COLO829 (cell line): ENCODE results near the gene ANKRD22.
"Not testable (repeated sequence)": the region's sequence is repeated elsewhere in the genome, so short reads cannot be mapped to it uniquely, and the experiment has no call there.

Experiments
- DNase-seq: peaks from one replicate; pipeline ENCODE4 v3.0.0; 2012; ENCODE audit warnings: low spot score

ANKRD22 gene

DNA sequence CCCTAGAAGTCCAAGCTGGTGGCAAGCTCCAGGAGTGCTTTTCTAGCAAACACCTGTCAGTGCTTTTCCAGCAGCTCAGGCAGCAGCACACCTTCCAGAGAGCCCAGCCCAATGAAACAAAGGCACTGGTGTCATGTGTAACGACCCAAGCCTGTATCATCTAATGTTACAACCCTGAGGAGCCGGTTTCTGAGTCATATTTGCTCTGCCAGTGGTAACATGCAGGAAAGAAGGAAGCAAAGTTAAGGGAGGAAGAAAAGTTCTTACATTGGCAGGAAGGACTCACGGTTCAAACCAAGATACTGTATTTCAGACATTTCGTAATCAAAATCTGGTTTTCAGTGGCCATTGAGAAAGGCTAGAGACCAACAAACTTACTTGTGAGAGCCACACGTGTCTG, at the start of gene ANKRD22:
Gene ANKRD22, minus strand, starts transcription at position 139 of the 400 bp plus-strand sequence. CDS start 237 bp downstream, outside the sequence.
- DNase-seq: no peak

- DNase-seq: no peak
Observed at GRCh38 chr10:88899886-88900285, 48.2 kb upstream of the ANKRD22 start.

GRCh38 chr10:88898727-88899126, 47.1 kb upstream of the ANKRD22 start:
- no peak for DNase-seq

GRCh38 chr10:88896994-88897853, 45.6 kb upstream of the ANKRD22 start:
- DNase-seq: no peak

DNA sequence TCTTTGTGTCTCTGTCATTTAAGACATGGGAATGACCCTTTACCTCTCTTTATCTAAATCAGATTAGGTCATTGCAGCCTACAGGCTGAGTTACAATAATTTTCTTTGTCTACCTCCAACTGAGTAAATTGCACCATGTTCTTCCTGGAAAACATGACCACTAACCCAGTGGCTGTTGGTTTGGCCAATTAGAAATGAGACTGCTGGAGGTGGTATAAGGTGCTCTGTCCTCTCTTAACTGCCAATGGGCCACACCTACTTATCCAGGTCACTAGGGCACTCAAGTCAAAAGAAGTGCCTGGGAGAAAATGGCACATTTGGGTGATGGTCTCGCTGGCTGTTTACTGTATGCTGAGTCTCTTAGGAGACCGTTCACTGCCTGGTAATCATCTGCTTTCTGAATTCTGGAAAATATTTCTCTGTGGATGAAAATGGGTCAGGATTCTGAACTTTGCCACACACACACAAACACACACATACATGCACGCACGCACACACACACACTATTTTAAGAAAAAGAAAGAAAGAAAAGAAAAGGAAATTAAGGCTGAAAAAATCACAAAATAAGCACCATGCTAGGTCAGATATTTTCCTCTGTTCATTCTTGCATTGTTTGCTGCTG, 44.8 kb upstream of the ANKRD22 start:
- DNase-seq: no peak

- no peak for DNase-seq
Observed at GRCh38 chr10:88895250-88895649, 43.6 kb upstream of the ANKRD22 start.

- no peak for DNase-seq
Observed at GRCh38 chr10:88893611-88894010, 42.0 kb upstream of the ANKRD22 start.

DNA sequence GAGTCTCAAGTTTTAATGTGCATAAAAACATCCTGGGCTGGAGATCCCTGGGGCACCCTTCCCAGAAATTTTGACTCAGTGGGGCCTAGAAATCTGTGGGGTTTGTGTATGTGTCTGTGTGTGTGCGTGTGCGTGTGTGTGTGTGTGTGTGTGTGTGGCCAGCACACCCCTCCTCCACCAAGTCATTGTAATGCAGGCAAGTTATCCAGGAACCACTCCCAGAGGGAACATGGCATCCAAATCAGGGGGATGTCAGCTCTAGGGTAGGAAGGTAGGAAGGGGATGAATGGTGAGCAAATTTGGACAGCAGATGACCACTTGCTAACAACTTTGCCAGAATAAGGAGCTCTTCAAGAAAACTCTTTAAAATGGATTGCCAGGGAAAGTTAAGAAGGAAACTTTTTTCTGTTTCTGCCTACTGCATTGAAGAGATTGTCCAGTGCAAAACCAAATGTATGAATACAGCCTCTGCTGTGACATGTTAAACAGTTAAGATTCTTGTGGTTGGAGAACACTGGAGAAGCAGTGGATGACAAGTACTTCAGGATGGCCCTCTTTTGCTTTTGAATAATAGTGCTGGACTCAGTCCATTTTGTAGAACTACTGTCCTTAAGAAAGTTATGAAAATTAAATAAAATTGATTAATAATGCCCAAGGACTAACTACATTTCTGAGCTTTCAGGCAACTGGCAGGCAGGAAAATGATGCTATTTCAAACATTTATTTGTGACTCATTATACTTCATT, 40.8 kb upstream of the ANKRD22 start:
- no peak for DNase-seq

GRCh38 chr10:88890681-88891381, 39.2 kb upstream of the ANKRD22 start:
- DNase-seq: no peak

- DNase-seq: no peak
Observed at GRCh38 chr10:88889559-88890337, 38.1 kb upstream of the ANKRD22 start.

DNA sequence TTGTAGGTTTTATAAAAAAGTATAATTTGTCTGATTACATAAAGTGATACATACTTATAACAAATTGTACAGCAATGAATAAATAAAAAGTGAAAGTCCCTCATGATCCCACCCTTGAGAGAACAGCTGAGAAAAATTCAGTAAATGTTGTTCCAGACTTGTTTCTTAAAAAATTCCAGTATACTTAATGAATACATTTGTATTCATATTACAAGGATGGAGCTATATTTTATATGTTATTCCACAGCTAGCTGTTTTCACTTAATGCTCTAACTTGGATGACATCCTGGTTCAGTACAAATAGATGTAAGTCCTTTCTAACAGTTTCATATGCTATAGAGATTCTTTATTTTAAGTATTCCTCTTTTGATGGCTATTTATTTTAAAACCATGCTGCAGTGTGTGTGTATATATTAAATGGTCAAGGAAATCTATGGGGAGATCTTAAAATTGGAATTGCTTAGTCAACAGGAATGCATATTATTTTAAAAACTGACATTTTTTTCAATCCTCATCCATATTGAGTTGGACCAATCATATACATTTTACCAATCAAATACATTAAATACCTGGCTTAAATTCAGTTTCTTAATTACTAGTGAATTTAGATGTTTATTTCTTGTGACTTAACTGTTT, 37.3 kb upstream of the ANKRD22 start:
- DNase-seq: no peak

DNA sequence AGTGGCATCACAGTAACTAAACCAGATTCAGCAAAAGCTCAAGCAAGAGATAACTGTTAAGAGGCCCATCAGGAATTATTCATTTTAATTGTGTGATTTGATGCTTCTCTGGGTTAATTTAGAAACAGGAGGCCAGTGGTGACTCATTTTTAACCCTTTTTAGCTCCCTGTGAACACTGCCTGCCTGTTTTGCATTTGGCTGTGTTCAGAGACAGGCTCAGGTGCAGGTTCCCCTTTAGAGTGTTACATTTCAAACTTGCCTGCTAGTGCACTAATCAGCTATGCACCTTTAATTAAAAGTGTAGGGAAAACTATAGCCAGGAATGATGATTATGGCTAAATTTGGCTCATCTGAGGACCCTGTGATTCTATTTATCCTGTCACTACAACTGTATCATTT, 34.9 kb upstream of the ANKRD22 start:
- no peak for DNase-seq

DNA sequence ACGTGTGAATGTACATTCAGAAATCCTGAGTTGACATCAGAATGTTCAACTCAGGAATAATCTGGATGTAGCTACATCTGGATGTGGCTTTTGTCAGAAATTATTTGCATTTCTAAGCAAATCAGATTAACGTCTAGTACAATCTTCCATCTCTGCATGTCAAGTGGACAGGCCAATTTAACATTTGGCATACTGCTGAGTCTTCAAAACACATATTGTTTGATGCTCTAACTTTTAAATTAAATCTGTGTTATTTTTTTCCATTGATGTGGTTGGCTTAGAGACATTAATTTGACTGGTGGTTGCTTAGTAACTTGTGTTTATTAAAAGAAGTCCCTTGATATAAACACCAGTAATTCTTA, 31.8 kb upstream of the ANKRD22 start:
- no peak for DNase-seq

- DNase-seq: not testable (repeated sequence)
Observed at GRCh38 chr10:88882646-88883447, 31.2 kb upstream of the ANKRD22 start.

DNA sequence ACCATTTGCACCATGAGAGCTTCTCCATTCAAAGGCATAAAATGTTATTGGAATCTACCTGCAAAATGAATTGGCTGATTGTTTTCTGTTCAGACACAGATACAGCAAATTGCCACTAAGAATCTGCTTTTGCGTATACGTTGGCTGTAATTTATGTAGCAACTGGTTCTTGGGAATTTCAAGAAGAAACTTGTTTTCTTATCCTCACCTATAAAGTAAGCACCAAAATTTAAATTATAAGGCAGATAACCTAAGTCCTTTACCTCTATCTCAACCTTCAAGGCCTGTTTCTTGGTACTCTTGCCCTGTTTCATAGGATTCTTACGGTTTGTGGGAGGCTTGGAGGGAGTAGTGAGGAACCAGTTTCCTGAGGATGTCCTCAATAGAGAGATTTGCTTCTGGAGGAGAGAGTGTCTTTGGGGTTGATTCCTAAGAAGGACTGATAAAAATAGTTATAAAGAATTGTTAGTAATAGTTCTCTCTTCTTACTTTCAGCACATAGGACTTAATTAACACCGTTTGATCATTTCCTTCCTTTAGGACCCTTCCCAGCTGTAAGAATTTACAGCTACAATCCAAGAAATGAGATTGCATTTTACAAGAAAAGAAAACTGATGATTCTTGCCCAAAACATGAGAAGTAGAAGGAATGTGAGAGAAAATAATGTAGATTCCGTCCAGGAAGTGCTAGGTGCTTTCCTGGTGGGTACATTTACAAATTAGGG, 30.4 kb upstream of the ANKRD22 start:
- DNase-seq: no peak

DNA sequence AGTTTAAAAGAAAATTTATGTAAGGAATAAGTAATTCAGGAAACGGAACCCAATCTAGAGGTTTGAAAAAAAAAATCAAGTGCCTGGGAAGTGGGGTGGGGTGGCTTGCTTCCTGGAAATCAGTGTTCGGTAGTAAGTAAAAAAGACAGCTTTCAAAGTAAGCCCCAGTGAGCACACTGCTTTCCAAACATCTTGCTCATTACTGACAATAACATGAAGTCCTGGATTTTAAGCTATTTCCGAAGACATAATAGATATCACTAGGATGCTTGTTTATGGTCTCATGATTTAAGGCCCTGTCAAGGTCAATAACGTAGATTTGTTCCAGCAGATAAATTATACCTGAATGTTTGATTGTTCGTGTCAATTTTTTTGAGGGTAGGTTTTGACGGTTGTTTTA, 29.7 kb upstream of the ANKRD22 start:
- DNase-seq: no peak

GRCh38 chr10:88880282-88881076, 28.8 kb upstream of the ANKRD22 start:
- no peak for DNase-seq

- no peak for DNase-seq
Observed at GRCh38 chr10:88879534-88880281, 28.1 kb upstream of the ANKRD22 start, which contains the start of gene STAMBPL1. TSS of gene STAMBPL1 (plus strand) at chr10:88880245. CDS start at chr10:88901709, 21,464 bp downstream.
